H1 (cell line): Measurements from ENCODE around the gene SLC25A3. TPM values are rescaled to one million over a fixed set of nuclear protein-coding genes. Genes with fewer than 3 reads are reported as not detected.

ENCODE experiments used
- polyA plus RNA-seq, 7 experiments: library from polyadenylated mRNA; depleted of rRNA in 3 of 7; stranded (reverse) in 5 of 7; unstranded in 2 of 7; fragments of >200 nt in 5 of 7; fragments of 200-250 nt in 2 of 7; gene quantifications; 1 replicate in 5 of 7; 2 replicates in 1 of 7; 4 replicates in 1 of 7; pipeline versions ENCODE4 v1.2.1 to v1.2.3, GENCODE V29; 2011 to 2013; ENCODE audit warnings: missing spikeins in 2 of 7, mixed read lengths in 2 of 7
- total RNA-seq: library from RNA; stranded (reverse); fragmentation: NEBNext Ultra II Directional; extraction: Animal tissue kit (Norgen Biotek cat#: 25700); gene quantifications from 2 replicates; pipeline ENCODE4 v1.2.1, GENCODE V29; 2021
- TF ChIP-seq, protein P1 (sequence below), 3 experiments: IDR thresholded peaks; 1 replicate in 2 of 3; 2 replicates in 1 of 3; pipeline versions ENCODE4 v1.5.1 to v1.6.1; 2011; ENCODE audit warnings: low read length in 3 of 3, mild to moderate bottlenecking in 3 of 3, inconsistent platforms in 2 of 3, low read depth in 1 of 3, moderate library complexity in 1 of 3; ENCODE audit not compliant: insufficient read depth in 1 of 3; ENCODE audit errors: control extremely low read depth in 1 of 3

SLC25A3 gene
- total and polyA plus RNA-seq, 2 of the 8 experiments (the other 6 are each of a cell fraction or from before 2014, with no cell fraction given) = 702 to 709 TPM

GRCh38 chr12:98618952-98619351 is 25.5 kb downstream of the SLC25A3 start (continued):
- TF ChIP-seq, protein P1, sequence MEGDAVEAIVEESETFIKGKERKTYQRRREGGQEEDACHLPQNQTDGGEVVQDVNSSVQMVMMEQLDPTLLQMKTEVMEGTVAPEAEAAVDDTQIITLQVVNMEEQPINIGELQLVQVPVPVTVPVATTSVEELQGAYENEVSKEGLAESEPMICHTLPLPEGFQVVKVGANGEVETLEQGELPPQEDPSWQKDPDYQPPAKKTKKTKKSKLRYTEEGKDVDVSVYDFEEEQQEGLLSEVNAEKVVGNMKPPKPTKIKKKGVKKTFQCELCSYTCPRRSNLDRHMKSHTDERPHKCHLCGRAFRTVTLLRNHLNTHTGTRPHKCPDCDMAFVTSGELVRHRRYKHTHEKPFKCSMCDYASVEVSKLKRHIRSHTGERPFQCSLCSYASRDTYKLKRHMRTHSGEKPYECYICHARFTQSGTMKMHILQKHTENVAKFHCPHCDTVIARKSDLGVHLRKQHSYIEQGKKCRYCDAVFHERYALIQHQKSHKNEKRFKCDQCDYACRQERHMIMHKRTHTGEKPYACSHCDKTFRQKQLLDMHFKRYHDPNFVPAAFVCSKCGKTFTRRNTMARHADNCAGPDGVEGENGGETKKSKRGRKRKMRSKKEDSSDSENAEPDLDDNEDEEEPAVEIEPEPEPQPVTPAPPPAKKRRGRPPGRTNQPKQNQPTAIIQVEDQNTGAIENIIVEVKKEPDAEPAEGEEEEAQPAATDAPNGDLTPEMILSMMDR (IDR thresholded peaks at IDR 0.05; ENCODE audit: control extremely low read depth in 1 of 3, insufficient read depth in 1 of 3, low read depth in 1 of 3, low read length in 3 of 3) = no peak
